Left cardiac atrium (tissue), 4 donors: ENCODE results near the gene WASHC2A. TPM values are rescaled to one million over a fixed set of nuclear protein-coding genes. Genes with fewer than 3 reads are reported as not detected.
"Not testable (repeated sequence)": the region's sequence is repeated elsewhere in the genome, so short reads cannot be mapped to it uniquely, and the experiment has no call there.

ENCODE experiments used
- ATAC-seq, 2 donors: fragments of 200-7000 bp; cut with Tn5 transposase; one replicate each; pipeline ENCODE4 v1.9.1; 2020; ENCODE audit warnings: mild to moderate bottlenecking in 2 of 2, moderate library complexity in 2 of 2
- DNase-seq: peaks from one replicate; pipeline ENCODE4 v3.0.0-alpha.2; 2020
- intact Hi-C, 2 donors: fragments of 100-400 bp; cut with DNase I; formaldehyde crosslinking; loops; one replicate each; pipeline versions ENCODE4 v1.14.1 to v1.15.1; 2022 to 2023
- long read RNA-seq: library from polyadenylated mRNA; unstranded; transcript quantifications from one replicate; pipeline ENCODE4 v2.0.0, GENCODE V29; 2021
- total RNA-seq, 2 donors: library from RNA; stranded (reverse); fragmentation: NEBNext Ultra II Directional; extraction: Animal tissue kit (Norgen Biotek cat#: 25700); gene quantifications; one replicate each; pipeline ENCODE4 v1.2.1, GENCODE V29; 2021
- donor health status: DM: no; HTN: yes; CAD: no.
- donor health status: DM: no; HTN: yes; CAD: no; lungs with severe emphysema.
- donor health status: DM: yes; HTN: yes; CAD: no.
- donor health status: Dilated cardiomyopathy.

The WASHC2A gene, protein sequence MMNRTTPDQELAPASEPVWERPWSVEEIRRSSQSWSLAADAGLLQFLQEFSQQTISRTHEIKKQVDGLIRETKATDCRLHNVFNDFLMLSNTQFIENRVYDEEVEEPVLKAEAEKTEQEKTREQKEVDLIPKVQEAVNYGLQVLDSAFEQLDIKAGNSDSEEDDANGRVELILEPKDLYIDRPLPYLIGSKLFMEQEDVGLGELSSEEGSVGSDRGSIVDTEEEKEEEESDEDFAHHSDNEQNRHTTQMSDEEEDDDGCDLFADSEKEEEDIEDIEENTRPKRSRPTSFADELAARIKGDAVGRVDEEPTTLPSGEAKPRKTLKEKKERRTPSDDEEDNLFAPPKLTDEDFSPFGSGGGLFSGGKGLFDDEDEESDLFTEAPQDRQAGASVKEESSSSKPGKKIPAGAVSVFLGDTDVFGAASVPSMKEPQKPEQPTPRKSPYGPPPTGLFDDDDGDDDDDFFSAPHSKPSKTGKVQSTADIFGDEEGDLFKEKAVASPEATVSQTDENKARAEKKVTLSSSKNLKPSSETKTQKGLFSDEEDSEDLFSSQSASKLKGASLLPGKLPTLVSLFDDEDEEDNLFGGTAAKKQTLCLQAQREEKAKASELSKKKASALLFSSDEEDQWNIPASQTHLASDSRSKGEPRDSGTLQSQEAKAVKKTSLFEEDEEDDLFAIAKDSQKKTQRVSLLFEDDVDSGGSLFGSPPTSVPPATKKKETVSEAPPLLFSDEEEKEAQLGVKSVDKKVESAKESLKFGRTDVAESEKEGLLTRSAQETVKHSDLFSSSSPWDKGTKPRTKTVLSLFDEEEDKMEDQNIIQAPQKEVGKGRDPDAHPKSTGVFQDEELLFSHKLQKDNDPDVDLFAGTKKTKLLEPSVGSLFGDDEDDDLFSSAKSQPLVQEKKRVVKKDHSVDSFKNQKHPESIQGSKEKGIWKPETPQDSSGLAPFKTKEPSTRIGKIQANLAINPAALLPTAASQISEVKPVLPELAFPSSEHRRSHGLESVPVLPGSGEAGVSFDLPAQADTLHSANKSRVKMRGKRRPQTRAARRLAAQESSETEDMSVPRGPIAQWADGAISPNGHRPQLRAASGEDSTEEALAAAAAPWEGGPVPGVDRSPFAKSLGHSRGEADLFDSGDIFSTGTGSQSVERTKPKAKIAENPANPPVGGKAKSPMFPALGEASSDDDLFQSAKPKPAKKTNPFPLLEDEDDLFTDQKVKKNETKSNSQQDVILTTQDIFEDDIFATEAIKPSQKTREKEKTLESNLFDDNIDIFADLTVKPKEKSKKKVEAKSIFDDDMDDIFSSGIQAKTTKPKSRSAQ (N-terminal part only)
- total RNA-seq: 10 to 100 TPM; 79.8 to 87.8 TPM
- long read RNA-seq, full-length matches to known transcripts: 24 of 247 reads
- long read RNA-seq, partial matches to known transcripts: 167 of 247 reads
- long read RNA-seq, other reads (novel, unspliced or antisense): 56 of 247 reads

DNA sequence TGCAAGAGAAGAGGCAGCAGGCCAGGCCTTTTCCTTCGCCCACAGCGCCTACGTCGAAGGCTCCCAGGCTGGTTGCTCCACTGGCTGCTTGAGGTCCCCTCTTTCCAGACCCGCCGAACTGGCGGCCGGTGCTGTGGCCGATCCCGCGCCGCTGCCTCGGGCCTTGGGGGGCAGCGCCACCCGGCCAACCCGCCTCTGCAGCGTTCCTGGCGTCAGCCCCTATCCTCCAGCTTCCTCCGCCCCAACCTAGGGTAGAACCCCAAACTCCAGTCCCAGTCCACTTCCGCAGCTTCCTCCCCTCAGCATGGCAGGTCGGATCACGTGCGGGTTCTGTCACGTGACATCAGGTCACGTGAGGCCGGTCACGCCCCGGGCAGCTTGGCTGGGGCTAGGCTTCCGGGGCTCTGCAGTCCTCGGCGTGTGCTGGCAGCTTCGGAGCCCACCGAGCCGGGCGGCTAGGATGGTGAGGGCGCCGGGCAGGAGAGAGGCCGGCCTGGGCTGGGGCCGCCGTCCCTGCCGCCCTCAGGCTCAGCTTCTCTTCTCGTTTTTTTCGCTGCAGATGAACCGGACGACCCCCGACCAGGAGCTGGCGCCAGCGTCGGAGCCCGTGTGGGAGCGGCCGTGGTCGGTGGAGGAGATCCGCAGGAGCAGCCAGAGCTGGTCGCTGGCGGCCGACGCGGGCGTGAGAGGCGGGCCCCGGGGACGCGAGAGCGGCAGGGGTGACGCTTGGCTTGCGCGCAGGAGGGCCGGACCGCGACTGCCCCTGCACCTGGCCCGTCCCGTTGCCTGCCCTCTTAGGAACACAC lies at the start of gene WASHC2A:
Gene WASHC2A (plus strand): TSS at position 409 of the 806 bp plus-strand sequence. CDS start 52 bp downstream, at position 461.
- DNase-seq (peak; percentile 93), ATAC-seq (peak; percentile 98 to 99)
- intact Hi-C loops: not testable (repeated sequence)

DNA sequence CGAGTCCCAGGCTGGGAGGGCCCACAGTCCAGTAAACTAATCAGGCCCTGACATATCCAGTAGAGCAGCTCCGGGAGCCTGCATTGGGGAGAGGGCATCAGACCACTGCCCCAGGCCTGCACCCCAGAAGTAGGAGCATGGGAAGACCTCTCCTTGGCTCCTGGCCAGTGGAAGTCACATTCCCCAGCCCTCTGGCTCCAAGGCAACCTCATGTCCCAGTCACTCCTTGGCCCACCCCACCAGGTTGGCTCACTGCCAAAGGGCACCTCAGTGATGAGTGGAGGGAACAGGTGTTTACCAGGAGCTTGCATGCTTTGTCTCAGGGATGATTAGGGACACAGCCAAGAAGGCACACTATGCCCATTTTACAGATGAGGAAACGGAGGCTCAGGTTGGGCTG lies 48.5 kb upstream of the WASHC2A start:
- ATAC-seq, DNase-seq, intact Hi-C loops: not testable (repeated sequence)

DNA sequence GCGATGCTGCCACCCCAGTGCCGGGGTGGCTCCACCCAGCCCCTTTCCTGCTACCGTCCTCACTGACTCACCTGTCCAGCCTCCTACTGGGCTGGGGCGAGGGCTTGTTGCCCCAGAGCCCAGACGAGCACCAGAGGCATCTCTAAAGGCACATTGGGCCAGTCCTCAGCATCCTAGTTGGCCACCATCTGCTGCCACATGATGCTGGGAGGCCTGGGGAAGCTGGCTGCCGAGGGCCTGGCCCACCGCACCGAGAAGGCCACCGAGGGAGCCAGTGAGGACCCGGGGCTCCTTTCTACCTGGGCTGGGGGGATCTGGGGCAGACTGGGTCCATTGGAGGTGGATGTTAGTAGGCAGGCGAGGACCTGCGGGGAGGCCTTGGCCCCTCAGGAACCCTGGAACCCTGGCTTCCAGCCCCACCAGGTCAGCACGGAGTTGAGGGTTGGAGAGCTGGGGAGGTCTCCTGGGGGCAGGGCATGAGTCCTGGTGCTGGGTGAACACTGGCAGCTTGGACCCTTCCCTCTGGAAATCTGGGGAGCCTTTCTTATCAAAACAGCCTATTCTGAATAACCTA lies 47.2 kb upstream of the WASHC2A start:
- DNase-seq, ATAC-seq, intact Hi-C loops: not testable (repeated sequence)

DNA sequence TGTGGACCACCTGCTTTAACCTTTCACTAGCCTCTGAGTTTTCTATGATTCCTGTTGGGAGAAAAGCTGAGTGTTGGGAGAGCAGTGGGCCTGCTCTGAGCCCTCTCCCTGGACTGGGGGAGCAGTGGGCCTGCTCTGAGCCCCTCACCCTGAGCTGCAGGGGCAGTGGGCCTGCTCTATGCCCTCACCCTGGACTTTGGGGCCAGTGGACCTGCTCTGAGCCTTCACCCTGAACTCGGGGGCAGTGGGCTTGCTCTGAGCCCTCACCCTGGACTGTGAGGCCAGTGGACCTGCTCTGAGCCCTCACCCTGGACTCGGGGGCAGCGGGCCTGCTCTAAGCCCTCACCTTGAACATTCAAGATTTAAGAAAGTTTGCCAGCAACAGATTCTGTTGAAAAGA lies 46.1 kb upstream of the WASHC2A start:
- ATAC-seq (no peak), DNase-seq (no peak)
- intact Hi-C loops: no loop called here

DNA sequence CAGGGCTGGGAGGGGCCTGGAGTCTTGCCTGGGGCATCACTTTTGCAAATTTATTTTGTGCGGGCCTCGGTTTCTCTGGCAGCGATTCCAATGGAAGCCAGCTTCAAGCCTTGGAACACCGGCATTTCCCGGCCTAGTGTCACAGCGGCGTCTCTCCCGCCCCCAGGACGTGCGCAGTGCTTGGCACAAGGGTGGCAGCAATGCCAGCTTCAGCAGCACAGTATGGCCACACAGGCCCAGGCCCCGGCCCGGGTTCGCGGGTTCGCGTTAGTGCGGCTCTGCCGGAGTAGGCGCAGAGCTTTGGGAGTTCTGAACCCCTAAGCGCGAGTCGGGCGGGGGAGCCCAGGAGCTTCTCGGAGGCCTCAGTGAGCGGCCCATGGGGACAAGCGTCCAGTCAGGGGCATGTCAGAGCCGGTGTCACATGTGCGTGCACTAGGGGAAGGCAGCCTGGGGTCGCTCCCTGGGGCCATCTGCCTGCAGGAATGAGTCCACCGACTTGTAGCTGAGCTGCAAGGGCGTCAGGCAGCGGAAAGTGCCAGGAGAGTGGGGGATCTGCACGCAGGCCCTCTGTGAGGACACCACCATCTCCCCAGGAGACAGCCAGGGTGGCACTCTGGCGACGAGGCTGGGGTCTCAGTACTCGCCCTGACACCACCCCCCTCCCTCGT lies 42.9 kb upstream of the WASHC2A start:
- intact Hi-C loops, DNase-seq, ATAC-seq: not testable (repeated sequence)

DNA sequence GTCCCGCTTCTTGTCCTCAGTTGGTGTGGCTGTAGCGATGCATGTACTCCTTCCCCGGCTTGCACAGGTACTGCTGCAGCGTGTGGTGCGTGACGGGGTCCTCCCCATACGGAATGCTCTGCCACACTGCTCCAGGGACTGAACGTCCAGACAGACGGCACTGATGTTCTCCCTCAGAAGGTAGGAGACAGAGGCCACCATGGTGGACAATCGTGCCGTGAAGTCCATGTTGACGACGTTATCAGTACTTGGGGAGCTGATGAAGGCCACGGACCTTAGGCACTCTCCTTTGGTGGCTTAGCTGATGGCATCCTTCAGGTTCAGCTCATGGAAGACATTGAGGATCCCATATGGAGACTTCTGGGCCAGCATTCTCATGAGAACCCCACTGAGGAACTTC lies 42.1 kb upstream of the WASHC2A start:
- intact Hi-C loops: no loop called here

DNA sequence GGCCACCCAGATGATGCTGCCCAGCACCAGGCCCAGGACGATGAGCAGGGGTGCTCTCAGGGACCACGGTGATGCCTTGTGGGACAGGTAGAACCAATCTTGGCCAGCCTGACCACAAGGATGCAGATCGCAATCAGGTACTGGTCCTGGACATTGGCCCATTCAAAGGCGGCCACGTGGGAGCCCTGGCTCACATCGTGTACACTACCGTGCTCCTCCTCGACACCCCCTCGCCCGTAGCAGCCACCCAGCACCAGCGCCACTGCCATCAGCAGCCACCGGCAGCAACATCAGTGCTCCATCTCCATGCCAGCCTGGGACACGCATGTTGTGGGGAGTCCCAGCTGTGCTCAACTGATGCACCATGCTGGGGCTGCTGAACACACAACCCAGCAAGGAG lies 40.6 kb upstream of the WASHC2A start:
- ATAC-seq (no peak), DNase-seq (no peak)
- intact Hi-C loops: no loop called here

More for the DNA sequence above, 42.1 kb upstream of the WASHC2A start:
- DNase-seq: no peak
- ATAC-seq: no peak

DNA sequence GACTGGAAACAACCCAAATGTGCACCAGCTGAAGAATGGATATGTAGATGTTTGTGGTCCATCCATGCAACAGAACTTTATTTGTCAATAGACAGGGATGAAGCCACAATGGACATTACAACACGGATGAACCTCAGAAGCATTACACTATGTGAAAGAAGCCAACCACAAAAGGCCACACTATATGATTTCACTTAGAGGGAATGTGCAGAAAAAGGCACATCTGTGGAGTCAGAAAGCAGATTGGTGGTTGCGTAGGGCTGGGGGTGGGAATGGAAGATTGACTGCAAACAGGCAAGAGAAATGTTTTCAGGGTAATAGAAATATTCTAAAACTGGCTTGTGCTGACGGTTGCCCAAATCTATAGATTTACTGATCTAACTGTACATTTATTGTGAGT lies 34.3 kb upstream of the WASHC2A start:
- intact Hi-C loops: no loop called here
- DNase-seq (no peak), ATAC-seq (no peak)

DNA sequence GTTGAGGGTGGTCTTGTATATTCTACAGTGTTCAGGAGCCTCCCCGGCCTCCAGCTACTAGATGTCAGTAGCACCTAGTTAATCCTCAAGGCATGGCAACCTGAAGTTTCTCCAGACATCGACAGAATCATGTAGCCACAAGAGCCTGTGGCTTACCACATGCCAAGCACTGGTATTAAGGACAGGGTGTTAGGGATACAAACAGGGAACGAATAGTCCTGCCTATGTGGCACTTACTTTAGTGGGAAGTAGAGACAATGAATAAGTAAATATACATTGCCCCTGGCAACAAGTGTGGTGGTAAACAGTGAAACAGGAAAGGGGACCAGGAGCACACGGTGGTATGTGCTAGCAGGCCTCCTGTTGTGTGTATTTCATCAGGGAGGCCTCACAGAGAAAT lies 32.4 kb upstream of the WASHC2A start:
- ATAC-seq: peak in 1 of 2 donors; percentile 47
- DNase-seq, intact Hi-C loops: not testable (repeated sequence)

DNA sequence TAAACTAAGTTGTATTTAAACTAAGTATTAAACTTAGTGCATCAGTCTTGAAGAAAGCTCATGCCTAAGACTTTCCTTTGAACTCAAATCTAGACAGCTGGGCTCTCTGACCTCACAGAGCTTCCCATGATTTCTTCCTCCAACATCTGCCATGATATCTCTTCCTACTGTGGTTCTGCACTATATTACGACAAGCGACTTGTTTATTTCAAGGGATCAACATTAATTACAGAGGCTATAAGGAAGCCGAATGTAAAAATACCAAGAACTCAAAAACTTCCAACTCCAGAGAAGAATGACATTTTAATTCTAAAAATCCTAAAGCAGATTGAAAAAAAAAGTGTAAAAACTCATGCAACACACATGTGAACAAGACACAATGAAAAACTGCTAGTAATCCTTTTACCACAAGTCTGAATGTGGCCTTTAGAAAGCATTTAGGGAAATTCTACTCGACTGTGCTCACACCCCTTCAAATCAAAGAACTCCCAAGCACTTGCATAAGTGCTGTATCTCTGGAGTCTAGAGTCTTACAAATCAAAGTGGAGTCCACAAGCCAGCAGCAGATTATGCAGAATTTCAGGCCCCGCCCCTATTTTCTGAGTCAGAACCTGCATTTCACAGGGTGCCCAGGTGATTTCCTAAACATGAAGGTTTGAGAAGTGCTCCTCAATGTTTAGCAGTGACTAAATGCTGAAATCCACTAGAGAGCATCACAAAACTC lies 22.7 kb upstream of the WASHC2A start:
- intact Hi-C loops: no loop called here
- DNase-seq (no peak), ATAC-seq (no peak)

DNA sequence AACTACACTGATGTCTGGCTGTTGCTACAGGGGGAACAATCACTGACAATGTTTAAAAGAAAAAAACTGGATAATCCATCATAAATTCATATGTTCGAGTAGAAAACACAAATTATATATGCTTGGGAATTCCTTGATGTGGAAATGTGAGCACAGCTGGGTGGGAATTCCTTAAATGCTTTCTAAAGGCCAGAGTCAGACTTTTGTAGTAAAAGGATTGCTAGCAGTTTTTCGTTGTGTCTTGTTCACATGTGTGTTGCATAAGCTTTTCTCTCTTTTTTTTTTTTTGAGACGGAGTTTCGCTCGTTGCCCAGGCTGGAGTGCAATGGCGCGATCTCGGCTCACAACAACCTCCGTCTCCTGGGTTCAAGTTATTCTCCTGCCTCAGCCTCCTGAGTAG lies 21.3 kb upstream of the WASHC2A start:
- not testable (repeated sequence) for ATAC-seq

DNA sequence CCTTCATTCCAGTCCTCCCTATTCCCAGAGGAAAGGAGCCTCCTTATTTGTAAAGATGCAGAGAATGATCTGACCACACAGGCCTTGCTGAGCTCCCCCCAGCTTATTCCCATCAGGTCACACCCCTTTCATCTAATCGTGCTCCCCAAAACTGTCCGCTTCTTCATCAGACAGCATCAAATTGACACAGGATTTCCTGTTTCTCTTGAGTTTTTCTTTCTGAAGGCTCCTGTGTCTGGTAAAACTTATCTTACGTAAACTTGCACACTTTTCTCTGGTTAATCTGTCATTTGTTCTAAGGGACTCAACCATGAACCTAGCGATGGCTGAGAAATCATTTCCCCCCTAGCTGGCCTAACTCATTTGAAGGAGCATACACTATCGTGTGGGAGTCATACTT lies 20.2 kb upstream of the WASHC2A start:
- ATAC-seq, intact Hi-C loops, DNase-seq: not testable (repeated sequence)

More for the DNA sequence above, 21.3 kb upstream of the WASHC2A start:
- DNase-seq, intact Hi-C loops: not testable (repeated sequence)

DNA sequence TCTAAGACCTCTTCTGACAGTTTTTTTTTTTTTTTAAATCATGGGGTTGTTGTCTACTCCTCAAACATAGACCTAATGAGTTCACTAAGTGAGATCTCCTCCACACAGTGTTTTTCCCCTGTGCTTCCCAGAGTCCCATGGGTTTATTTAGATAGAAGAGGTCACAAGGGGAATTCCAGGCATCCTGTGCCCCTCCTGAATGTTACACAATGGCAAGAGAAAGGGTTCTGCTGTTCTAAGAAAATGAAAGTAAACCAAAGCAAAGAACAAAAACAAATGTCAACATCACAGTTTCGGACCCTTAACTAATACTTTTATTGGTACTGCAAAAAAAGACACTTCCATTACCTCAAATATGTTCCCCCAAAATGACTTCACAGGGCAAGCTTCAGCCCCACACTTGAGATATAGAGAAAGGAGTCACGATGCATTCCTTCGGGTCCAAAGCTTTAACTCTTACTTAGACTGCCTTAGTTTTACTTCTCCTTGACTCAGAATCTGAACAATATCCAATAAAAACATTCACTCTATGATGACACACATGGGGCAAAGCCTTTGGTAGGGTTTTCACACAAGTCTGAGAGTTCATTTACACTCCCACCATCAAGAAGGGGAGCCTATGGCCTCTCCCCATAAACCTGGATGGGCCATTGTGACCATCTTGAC lies 15.6 kb upstream of the WASHC2A start:
- ATAC-seq, intact Hi-C loops, DNase-seq: not testable (repeated sequence)

DNA sequence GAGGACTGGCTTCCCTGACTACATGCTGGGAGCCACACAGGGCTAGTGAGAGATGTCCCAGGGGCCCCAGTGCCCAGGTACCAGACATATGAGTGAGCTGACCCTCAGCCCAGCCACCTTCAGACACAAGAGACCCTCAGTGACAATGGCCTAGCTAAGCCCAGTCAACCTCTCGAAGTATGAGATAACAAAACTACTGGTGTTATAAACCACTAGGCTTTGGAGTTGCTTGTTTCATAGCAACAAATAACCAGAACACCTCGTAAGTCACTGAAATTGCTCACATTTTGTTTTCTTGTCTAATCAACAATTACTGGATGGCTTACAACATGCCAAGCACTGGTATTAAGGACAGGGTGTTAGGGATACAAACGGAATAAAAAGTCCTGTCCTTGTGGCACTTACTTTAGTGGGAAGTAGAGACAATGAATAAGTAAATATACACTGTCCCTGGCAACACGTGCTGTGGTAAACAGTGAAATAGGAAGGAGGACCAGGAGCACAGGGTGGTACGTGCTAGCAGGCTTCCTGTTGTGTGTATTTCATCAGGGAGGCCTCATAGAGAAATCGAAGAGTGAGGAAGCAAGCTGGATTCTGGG lies 14.9 kb upstream of the WASHC2A start:
- ATAC-seq, DNase-seq, intact Hi-C loops: not testable (repeated sequence)

DNA sequence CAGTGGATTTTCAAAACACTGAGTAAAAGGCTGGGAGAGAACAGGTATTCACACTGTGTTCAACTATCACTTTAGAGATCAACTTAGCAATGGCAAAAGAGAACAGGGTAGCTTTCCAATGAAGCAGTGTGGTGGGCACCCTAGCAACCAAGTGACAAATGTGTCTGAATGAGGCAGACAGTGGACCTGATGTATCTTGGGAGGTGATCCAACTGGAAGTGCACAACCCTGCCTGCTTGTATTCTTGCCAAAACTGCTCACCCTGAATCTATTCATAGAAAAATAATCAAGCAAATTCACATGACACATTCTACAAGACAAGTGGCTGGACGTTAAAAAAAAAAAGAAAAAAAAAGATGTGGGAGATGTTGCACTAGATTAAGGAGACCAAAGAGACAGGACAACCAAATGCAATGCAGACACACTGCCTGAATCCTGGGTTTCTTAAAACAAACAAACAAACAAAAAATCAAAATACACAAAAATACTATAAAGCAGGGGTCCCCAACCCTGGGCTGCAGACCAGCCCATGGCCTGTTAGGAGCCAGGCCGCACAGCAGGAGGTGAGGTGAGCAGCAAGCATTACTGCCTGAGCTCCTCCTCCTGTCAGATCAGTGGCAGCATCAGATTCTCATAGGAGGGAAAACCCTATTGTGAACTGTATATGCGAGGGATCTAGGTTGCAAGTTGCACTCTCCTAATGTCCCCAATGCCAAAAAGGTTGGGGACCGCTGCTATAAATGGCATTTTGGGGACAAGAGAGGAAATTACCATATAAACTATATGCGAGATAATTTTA lies 12.1 kb upstream of the WASHC2A start:
- ATAC-seq: peak; percentile 71 to 78
- intact Hi-C loops, DNase-seq: not testable (repeated sequence)
